22Rv1 (cell line): ENCODE results near the gene DTNBP1.

ENCODE experiments used
- ZFX ChIP-seq: fragments of 450-650 bp; IDR thresholded peaks from 2 replicates; pipeline ENCODE4 v1.6.1; 2017; ENCODE audit warnings: antibody characterized with exemption, borderline replicate concordance
- TF ChIP-seq, protein P1 (sequence below): fragments of 450-650 bp; IDR thresholded peaks from 2 replicates; pipeline ENCODE4 v1.5.1; 2017; ENCODE audit warnings: mild to moderate bottlenecking

DNA sequence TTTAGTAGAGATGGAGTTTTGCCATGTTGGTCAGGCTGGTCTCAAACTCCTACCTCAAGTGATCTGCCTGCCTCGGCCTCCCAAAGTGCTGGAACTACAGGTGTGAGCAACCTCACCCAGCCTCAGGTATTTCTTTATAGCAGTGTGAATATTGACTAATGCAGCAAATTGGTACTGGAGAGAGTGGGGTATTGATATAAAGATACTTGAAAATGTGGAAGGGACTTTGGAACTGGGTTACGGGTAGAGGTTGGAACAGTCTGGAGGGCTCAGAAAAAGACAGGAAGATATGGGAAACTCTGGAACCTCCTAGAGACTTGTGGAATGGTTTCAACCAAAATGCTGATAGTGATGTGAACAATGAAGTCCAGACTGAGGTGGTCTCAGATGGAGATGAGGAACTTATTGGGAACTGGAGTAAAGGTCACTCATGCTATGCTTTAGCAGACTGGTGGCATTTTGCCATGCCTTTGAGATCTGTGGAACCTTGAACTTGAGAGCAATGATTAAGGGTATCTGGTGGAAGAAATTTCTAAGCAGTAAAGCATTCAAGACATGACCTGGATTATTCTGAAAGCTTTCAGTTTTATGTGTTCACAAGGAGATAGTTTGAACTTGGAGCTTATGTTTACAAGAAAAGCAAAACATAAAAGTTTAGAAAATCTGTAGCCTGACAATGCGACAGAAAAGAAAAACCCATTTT lies 127.2 kb downstream of the DTNBP1 start:
- TF ChIP-seq, protein P1, sequence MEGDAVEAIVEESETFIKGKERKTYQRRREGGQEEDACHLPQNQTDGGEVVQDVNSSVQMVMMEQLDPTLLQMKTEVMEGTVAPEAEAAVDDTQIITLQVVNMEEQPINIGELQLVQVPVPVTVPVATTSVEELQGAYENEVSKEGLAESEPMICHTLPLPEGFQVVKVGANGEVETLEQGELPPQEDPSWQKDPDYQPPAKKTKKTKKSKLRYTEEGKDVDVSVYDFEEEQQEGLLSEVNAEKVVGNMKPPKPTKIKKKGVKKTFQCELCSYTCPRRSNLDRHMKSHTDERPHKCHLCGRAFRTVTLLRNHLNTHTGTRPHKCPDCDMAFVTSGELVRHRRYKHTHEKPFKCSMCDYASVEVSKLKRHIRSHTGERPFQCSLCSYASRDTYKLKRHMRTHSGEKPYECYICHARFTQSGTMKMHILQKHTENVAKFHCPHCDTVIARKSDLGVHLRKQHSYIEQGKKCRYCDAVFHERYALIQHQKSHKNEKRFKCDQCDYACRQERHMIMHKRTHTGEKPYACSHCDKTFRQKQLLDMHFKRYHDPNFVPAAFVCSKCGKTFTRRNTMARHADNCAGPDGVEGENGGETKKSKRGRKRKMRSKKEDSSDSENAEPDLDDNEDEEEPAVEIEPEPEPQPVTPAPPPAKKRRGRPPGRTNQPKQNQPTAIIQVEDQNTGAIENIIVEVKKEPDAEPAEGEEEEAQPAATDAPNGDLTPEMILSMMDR: no peak
- TF ChIP-seq ZFX: no peak
